Astrocyte of the cerebellum (primary cell): Measurements from ENCODE around the gene CHRNB2.
"Not testable (repeated sequence)": the region's sequence is repeated elsewhere in the genome, so short reads cannot be mapped to it uniquely, and the experiment has no call there.

Experiments used
- DNase-seq: peaks from one replicate; pipeline ENCODE4 v3.0.0-alpha.2; 2011; ENCODE audit warnings: low read depth
- H3K4me3 ChIP-seq: 2 replicates; pipeline ENCODE4 v1.5.1; 2011; ENCODE audit warnings: mild to moderate bottlenecking, low read depth, low read length, moderate library complexity
- CTCF ChIP-seq: IDR thresholded peaks from 2 replicates; pipeline ENCODE4 v1.5.1; 2012; ENCODE audit warnings: low read length, low read depth, moderate library complexity, mild to moderate bottlenecking; ENCODE audit errors: missing control alignments
- in situ Hi-C: cut with HindIII; loops from 2 replicates; pipeline ENCODE4 v1.10.0; 2017; ENCODE audit warnings: low sequenced_read_pairs

Gene CHRNB2

DNA sequence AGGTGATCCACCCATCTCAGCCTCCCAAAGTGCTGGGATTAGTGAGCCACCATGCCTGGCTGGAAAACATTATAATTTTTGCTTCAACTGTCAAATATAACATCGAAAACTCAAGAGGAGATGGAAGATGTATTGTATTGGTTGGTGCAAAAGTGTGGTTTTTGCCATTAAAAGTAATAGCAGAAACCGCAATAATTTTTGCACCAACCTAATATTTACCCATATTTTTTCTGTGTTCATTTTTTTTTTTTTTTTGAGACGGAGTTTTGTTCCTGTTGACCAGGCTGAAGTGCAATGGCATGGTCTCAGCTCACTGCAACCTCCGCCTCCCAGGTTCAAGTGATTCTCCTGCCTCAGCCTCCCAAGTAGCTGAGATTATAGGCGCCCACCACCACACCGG lies 38.3 kb upstream of the CHRNB2 start:
- H3K4me3 ChIP-seq = no peak overlapping the region
- no peak for DNase-seq
- TF ChIP-seq CTCF = no peak
- in situ Hi-C loops = no loop called here

GRCh38 chr1:154531950-154532349 lies 35.6 kb upstream of the CHRNB2 start:
- DNase-seq, H3K4me3 ChIP-seq, in situ Hi-C loops: not testable (repeated sequence)

DNA sequence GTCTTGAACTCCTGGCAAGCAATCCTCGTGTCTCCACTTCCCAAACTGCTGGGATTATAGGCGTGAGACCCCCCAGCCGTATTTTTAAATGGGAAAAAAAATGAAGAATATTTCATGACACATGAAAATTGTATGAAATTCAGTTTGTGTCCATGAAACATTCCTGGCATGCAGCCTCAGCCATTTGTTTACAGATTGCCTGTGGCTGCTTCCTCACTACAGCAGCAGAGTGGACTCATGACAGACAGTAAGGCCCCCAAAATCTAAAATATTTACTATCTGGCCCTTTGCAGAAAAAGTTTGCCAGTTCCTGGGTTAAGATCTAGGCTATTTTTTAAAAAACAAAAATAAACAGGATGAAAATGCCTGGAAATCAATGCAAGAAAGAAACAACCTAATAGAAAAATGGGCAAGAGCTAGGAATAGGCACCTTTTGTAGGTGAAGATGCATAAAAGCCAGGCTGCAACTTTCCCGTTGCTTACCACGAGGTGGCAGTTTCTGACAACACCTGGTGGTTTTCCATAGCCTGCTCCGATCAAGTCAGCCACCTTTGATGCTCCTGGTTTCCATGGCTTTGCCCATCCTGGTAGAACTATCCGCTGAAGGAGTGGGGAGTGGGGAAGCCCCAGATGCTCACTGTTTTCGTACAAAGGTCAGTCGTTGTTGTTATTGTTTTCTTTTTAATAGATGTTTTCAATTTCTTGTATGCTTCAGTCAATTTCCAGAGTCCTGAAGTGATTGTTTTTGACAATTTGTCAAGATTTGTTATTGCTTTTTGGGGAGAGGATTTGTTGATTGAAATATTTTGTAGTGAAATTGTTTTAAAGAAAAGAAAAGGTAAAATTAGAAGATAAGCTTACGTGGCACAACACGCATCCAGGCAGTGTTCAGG lies 33.4 kb upstream of the CHRNB2 start:
- no peak overlapping the region for H3K4me3 ChIP-seq
- TF ChIP-seq CTCF = peak; percentile 57
- in situ Hi-C loops = no loop called here
- peak; percentile 4 for DNase-seq

DNA sequence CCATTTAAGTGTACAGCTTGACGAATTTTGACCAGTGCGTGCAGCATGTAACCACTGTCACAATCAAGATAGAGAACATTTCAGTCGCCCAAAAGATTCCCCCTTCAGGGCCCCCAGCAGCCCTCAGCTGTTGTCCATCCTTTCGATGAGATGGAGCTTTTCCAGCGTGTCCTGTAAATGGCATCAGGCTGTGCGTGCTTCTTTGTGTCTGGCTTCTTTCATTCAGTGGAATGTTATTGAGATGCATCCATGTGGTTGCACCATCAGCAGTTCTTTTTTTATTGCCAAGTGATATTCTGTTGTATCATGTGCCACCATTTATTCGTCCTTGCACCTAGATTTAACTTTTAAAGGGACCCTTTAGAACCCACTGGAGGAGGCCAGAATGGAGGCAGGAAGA lies 31.0 kb upstream of the CHRNB2 start:
- in situ Hi-C loops = no loop called here
- DNase-seq = no peak
- TF ChIP-seq CTCF = no peak
- H3K4me3 ChIP-seq = no peak overlapping the region

DNA sequence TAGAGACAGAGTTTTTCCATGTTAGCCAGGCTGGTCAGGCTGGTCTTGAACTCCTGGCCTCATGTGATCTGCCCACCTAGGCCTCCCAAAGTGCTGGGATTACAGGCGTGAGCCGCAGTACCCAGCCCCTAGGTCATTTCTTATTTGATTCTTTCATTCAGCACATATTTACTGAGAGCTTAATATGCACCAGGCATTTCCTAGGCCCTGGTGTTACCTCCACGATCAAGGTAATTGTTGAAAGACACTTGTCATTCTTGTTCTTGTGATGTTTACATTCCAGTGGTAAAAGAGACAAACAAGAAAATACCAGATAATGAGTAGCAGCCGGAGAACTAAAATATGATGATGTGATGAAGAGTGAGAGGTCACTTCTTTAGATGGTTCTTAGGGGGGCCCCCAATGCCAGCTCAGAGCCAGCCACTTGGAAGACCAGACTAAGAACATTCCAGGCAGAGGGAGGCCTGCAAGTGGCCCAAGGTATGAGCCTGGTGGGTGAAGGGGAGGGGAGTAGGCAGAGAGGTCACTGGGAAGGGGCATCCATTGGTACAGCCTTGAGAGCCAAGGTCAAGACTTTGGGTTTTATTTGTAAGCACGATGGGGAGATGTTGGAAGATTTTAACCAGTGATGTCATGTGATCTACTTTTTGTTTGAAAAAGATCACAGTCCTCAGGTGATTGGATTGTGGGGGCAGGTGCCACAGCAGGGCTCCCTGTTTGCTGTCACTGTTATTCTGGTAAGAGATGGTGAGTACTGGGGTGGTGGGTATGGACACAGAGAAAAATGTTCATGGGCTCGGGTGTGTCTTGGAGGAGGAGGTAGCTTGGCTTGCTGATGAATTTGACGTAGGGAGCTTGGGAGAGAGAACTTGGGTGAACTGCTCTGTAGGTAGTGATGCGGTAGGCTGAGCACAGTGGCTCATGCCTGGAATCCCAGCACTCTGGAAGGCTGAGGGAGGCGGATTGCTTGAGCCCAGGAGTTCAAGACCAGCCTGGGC lies 27.8 kb upstream of the CHRNB2 start:
- no peak overlapping the region for H3K4me3 ChIP-seq
- DNase-seq = no peak
- in situ Hi-C loops = no loop called here
- TF ChIP-seq CTCF = no peak

GRCh38 chr1:154541231-154541630 lies 26.3 kb upstream of the CHRNB2 start:
- no peak for TF ChIP-seq CTCF
- no peak overlapping the region for H3K4me3 ChIP-seq
- no peak for DNase-seq
- in situ Hi-C loops = no loop called here
